Activated effector memory CD4-positive, alpha-beta T cell treated with Interleukin-2 at 50 U/mL for 16 hours (primary cell): Measurements from ENCODE around the gene BCL11A.

Experiments
- DNase-seq: peaks from one replicate; pipeline ENCODE4 v3.0.0-alpha.2; 2020

The BCL11A gene

GRCh38 chr2:60553495-60554073 lies at the start of gene BCL11A:
BCL11A (minus strand) TSS chr2:60553654; CDS start chr2:60553270, 384 bp downstream.
- no peak for DNase-seq

GRCh38 chr2:60602828-60603532 lies 49.5 kb upstream of the BCL11A start:
- no peak for DNase-seq

GRCh38 chr2:60602388-60602787 lies 48.9 kb upstream of the BCL11A start:
- DNase-seq = no peak

- DNase-seq = no peak
Measured at GRCh38 chr2:60598271-60598670, 44.8 kb upstream of the BCL11A start.

GRCh38 chr2:60597346-60597745 lies 43.9 kb upstream of the BCL11A start:
- DNase-seq = no peak

- DNase-seq = no peak
Measured at GRCh38 chr2:60596411-60596810, 43.0 kb upstream of the BCL11A start.

GRCh38 chr2:60595953-60596352 lies 42.5 kb upstream of the BCL11A start:
- no peak for DNase-seq

GRCh38 chr2:60589104-60589503 lies 35.6 kb upstream of the BCL11A start:
- DNase-seq = no peak

- DNase-seq = no peak
Measured at GRCh38 chr2:60586081-60586480, 32.6 kb upstream of the BCL11A start.

GRCh38 chr2:60585276-60585675 lies 31.8 kb upstream of the BCL11A start:
- DNase-seq = no peak

GRCh38 chr2:60583604-60584003 lies 30.1 kb upstream of the BCL11A start:
- DNase-seq = no peak

- peak; percentile 32 for DNase-seq
Measured at GRCh38 chr2:60581433-60582282, 28.2 kb upstream of the BCL11A start.

GRCh38 chr2:60577682-60578283 lies 24.3 kb upstream of the BCL11A start:
- DNase-seq = no peak

GRCh38 chr2:60573251-60573650 lies 19.8 kb upstream of the BCL11A start:
- DNase-seq = no peak

- no peak for DNase-seq
Measured at GRCh38 chr2:60570251-60570650, 16.8 kb upstream of the BCL11A start.

- DNase-seq = no peak
Measured at GRCh38 chr2:60569680-60570111, 16.2 kb upstream of the BCL11A start.

GRCh38 chr2:60567919-60568768 lies 14.7 kb upstream of the BCL11A start:
- no peak for DNase-seq

- no peak for DNase-seq
Measured at GRCh38 chr2:60567096-60567495, 13.6 kb upstream of the BCL11A start.

- DNase-seq = no peak
Measured at GRCh38 chr2:60565472-60565871, 12.0 kb upstream of the BCL11A start.

GRCh38 chr2:60560734-60561644 lies 7.5 kb upstream of the BCL11A start:
- no peak for DNase-seq

GRCh38 chr2:60559880-60560279 lies 6.4 kb upstream of the BCL11A start:
- DNase-seq = no peak
